Epithelial cell of esophagus (primary cell): ENCODE data around the gene LTBP1.

ENCODE experiments used
- DNase-seq: peaks from one replicate; pipeline ENCODE4 v3.0.0; 2010; ENCODE audit warnings: low read depth
- H3K4me3 ChIP-seq: 2 replicates; pipeline ENCODE4 v1.5.1; 2011; ENCODE audit warnings: mild to moderate bottlenecking, low read length, control low read depth
- CTCF ChIP-seq: IDR thresholded peaks from 2 replicates; pipeline ENCODE4 v1.5.1; 2011; ENCODE audit warnings: low read depth, mild to moderate bottlenecking, low read length, control low read depth, inconsistent platforms; ENCODE audit not compliant: insufficient read depth; ENCODE audit errors: missing control alignments

LTBP1 gene

GRCh38 chr2:32932825-32933755 is 13.7 kb upstream of the LTBP1 start:
- DNase-seq: peak; percentile 36
- TF ChIP-seq CTCF: no peak
- H3K4me3 ChIP-seq: no peak overlapping the region

GRCh38 chr2:32933756-32934095 is 13.0 kb upstream of the LTBP1 start:
- no peak overlapping the region for H3K4me3 ChIP-seq
- no peak for DNase-seq
- TF ChIP-seq CTCF: no peak

GRCh38 chr2:32937602-32938448 is 8.9 kb upstream of the LTBP1 start:
- no peak for TF ChIP-seq CTCF
- H3K4me3 ChIP-seq: no peak overlapping the region
- DNase-seq: peak; percentile 81

GRCh38 chr2:32938934-32939333 is 7.8 kb upstream of the LTBP1 start:
- H3K4me3 ChIP-seq: no peak overlapping the region
- no peak for DNase-seq
- no peak for TF ChIP-seq CTCF

GRCh38 chr2:32940316-32940997 is 6.3 kb upstream of the LTBP1 start:
- no peak overlapping the region for H3K4me3 ChIP-seq
- no peak for DNase-seq
- TF ChIP-seq CTCF: no peak

GRCh38 chr2:32941944-32942690 is 4.6 kb upstream of the LTBP1 start:
- no peak for TF ChIP-seq CTCF
- DNase-seq: no peak
- H3K4me3 ChIP-seq: no peak overlapping the region
